HG03045 (cell line): ENCODE results near the gene TCF12.
"Not testable (repeated sequence)": the region's sequence is repeated elsewhere in the genome, so short reads cannot be mapped to it uniquely, and the experiment has no call there.

Experiments used
- ATAC-seq: cut with Tn5 transposase; IDR thresholded peaks from one replicate; pipeline ENCODE4 v1.9.1; 2021; ENCODE audit warnings: mild to moderate bottlenecking, moderate library complexity; ENCODE audit not compliant: unreplicated experiment

TCF12 gene

GRCh38 chr15:56915888-56916287, 2.6 kb upstream of the TCF12 start:
- ATAC-seq, result no peak

GRCh38 chr15:56916825-56917477, 1.5 kb upstream of the TCF12 start:
- ATAC-seq, result no peak

- ATAC-seq, result no peak
Observed at GRCh38 chr15:56917652-56918045, 795 bp upstream of the TCF12 start.

GRCh38 chr15:56919031-56919608, 676 bp downstream of the TCF12 start:
- peak; percentile 30 for ATAC-seq

- peak; percentile 7 for ATAC-seq
Observed at GRCh38 chr15:56919609-56920366, 1.3 kb downstream of the TCF12 start.

GRCh38 chr15:56920367-56920627, 1.9 kb downstream of the TCF12 start:
- no peak for ATAC-seq

- ATAC-seq, result no peak
Observed at GRCh38 chr15:56923174-56923591, 4.7 kb downstream of the TCF12 start.

GRCh38 chr15:56927816-56928215, 9.4 kb downstream of the TCF12 start:
- no peak for ATAC-seq

GRCh38 chr15:56929399-56929798, 11.0 kb downstream of the TCF12 start:
- ATAC-seq, result no peak

GRCh38 chr15:56929933-56930332, 11.5 kb downstream of the TCF12 start:
- ATAC-seq, result no peak

GRCh38 chr15:56930669-56931313, 12.3 kb downstream of the TCF12 start:
- no peak for ATAC-seq

- ATAC-seq, result no peak
Observed at GRCh38 chr15:56931639-56932508, 13.4 kb downstream of the TCF12 start.

GRCh38 chr15:56932509-56932868, 14.0 kb downstream of the TCF12 start:
- ATAC-seq, result not testable (repeated sequence)

GRCh38 chr15:56933410-56933809, 15.0 kb downstream of the TCF12 start:
- no peak for ATAC-seq

- ATAC-seq, result no peak
Observed at GRCh38 chr15:56933811-56934210, 15.4 kb downstream of the TCF12 start.

GRCh38 chr15:56934269-56934668, 15.8 kb downstream of the TCF12 start:
- no peak for ATAC-seq

- no peak for ATAC-seq
Observed at GRCh38 chr15:56936929-56937328, 18.5 kb downstream of the TCF12 start.

GRCh38 chr15:56939257-56939656, 20.8 kb downstream of the TCF12 start:
- ATAC-seq, result no peak

GRCh38 chr15:56940388-56940787, 21.9 kb downstream of the TCF12 start:
- no peak for ATAC-seq

GRCh38 chr15:56942118-56942517, 23.7 kb downstream of the TCF12 start:
- ATAC-seq, result no peak

- no peak for ATAC-seq
Observed at GRCh38 chr15:56943403-56943802, 25.0 kb downstream of the TCF12 start.
